Globus pallidus (tissue), 1 donor: ENCODE measurements around the gene CACTIN.

Source experiments
- DNase-seq: peaks from one replicate; pipeline ENCODE4 v3.0.0-alpha.2; 2015; ENCODE audit warnings: low spot score

Gene CACTIN

GRCh38 chr19:3627351-3627723, 747 bp upstream of the CACTIN start:
- DNase-seq = no peak

GRCh38 chr19:3625996-3626472, 556 bp downstream of the CACTIN start:
- DNase-seq = no peak

GRCh38 chr19:3623716-3624115, 2.9 kb downstream of the CACTIN start:
- no peak for DNase-seq

- DNase-seq = no peak
These were observed 4.4 kb downstream of the CACTIN start for GRCh38 chr19:3622224-3622623.

- DNase-seq = no peak
These were observed 4.9 kb downstream of the CACTIN start for GRCh38 chr19:3621689-3622088.

- no peak for DNase-seq
These were observed 5.6 kb downstream of the CACTIN start for GRCh38 chr19:3620817-3621547.

GRCh38 chr19:3620145-3620816, 6.3 kb downstream of the CACTIN start:
- no peak for DNase-seq

- no peak for DNase-seq
These were observed 7.0 kb downstream of the CACTIN start for GRCh38 chr19:3619631-3620012.

GRCh38 chr19:3618811-3619630, 7.6 kb downstream of the CACTIN start:
- no peak for DNase-seq

- DNase-seq = peak; percentile 45
These were observed 8.3 kb downstream of the CACTIN start for GRCh38 chr19:3618144-3618810.

- DNase-seq = no peak
These were observed 9.1 kb downstream of the CACTIN start for GRCh38 chr19:3617463-3617862.

- DNase-seq = no peak
These were observed 11.0 kb downstream of the CACTIN start for GRCh38 chr19:3615524-3616135.

GRCh38 chr19:3614858-3615505, 11.6 kb downstream of the CACTIN start:
- no peak for DNase-seq

GRCh38 chr19:3613818-3614661, 12.6 kb downstream of the CACTIN start:
- DNase-seq = no peak

- DNase-seq = no peak
These were observed 13.5 kb downstream of the CACTIN start for GRCh38 chr19:3612901-3613741.

- DNase-seq = no peak
These were observed 14.3 kb downstream of the CACTIN start for GRCh38 chr19:3612330-3612729.

- no peak for DNase-seq
These were observed 14.7 kb downstream of the CACTIN start for GRCh38 chr19:3611841-3612240.

- DNase-seq = no peak
These were observed 15.6 kb downstream of the CACTIN start for GRCh38 chr19:3610745-3611717.
